Liver (tissue), 3 donors: ENCODE measurements around the gene FCSK.

Experiments
- CTCF ChIP-seq: fragments of 150-350 bp; IDR thresholded peaks from 2 replicates; pipeline ENCODE4 v1.5.1; 2017; ENCODE audit warnings: improper control_type of control experiment, low read depth, low read length; ENCODE audit not compliant: missing input control
- EGR1 ChIP-seq, 2 donors: IDR thresholded peaks; 2 replicates each; pipeline ENCODE4 v1.6.1; 2016 to 2018; ENCODE audit warnings: antibody characterized with exemption in 2 of 2, low read depth in 2 of 2
- FOXA1 ChIP-seq: IDR thresholded peaks from 2 replicates; pipeline ENCODE4 v1.6.1; 2016; ENCODE audit warnings: antibody characterized with exemption
- GABPA ChIP-seq, 2 donors: IDR thresholded peaks in 1 of 2; conservative IDR thresholded peaks in 1 of 2; 2 replicates each; pipeline ENCODE4 v1.6.1; 2016; ENCODE audit warnings: antibody characterized with exemption in 2 of 2, mild to moderate bottlenecking in 1 of 2, moderate library complexity in 1 of 2
- JUND ChIP-seq, 2 donors: IDR thresholded peaks; 2 replicates each; pipeline ENCODE4 v1.6.1; 2016; ENCODE audit warnings: antibody characterized with exemption in 2 of 2
- RAD21 ChIP-seq, 2 donors: IDR thresholded peaks; 2 replicates each; pipeline ENCODE4 v1.6.1; 2016; ENCODE audit warnings: antibody characterized with exemption in 2 of 2, mild to moderate bottlenecking in 2 of 2
- REST ChIP-seq: IDR thresholded peaks from 2 replicates; pipeline ENCODE4 v1.6.1; 2016; ENCODE audit warnings: antibody characterized with exemption, mild to moderate bottlenecking
- RXRA ChIP-seq, 2 donors: IDR thresholded peaks; 2 replicates each; pipeline ENCODE4 v1.6.1; 2017 to 2018; ENCODE audit warnings: antibody characterized with exemption in 2 of 2, mild to moderate bottlenecking in 1 of 2
- SP1 ChIP-seq: IDR thresholded peaks from 2 replicates; pipeline ENCODE4 v1.6.1; 2018; ENCODE audit warnings: antibody characterized with exemption, mild to moderate bottlenecking
- TAF1 ChIP-seq: conservative IDR thresholded peaks from 2 replicates; pipeline ENCODE4 v1.6.1; 2016; ENCODE audit warnings: antibody characterized with exemption, mild to moderate bottlenecking
- YY1 ChIP-seq: IDR thresholded peaks from 2 replicates; pipeline ENCODE4 v1.6.1; 2016; ENCODE audit warnings: antibody characterized with exemption, mild to moderate bottlenecking
- TF ChIP-seq, protein P1 (sequence below): IDR thresholded peaks from 2 replicates; pipeline ENCODE4 v1.6.1; 2016; ENCODE audit warnings: antibody characterized with exemption
- TF ChIP-seq, protein P2 (sequence below): IDR thresholded peaks from 2 replicates; pipeline ENCODE4 v1.6.1; 2016; ENCODE audit warnings: antibody characterized with exemption
- donor health status: healthy.
- donor health status: healthy.

- TF ChIP-seq REST: no peak
- TF ChIP-seq CTCF: no peak
- no peak for TF ChIP-seq TAF1
- TF ChIP-seq SP1: no peak
- TF ChIP-seq, protein P1, sequence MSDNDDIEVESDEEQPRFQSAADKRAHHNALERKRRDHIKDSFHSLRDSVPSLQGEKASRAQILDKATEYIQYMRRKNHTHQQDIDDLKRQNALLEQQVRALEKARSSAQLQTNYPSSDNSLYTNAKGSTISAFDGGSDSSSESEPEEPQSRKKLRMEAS: no peak
- TF ChIP-seq YY1: no peak
- no peak for TF ChIP-seq RAD21 (IDR thresholded peaks at IDR 0.05)
- no peak for TF ChIP-seq EGR1 (IDR thresholded peaks at IDR 0.05; ENCODE audit: low read depth in 2 of 2)
- TF ChIP-seq, protein P2, sequence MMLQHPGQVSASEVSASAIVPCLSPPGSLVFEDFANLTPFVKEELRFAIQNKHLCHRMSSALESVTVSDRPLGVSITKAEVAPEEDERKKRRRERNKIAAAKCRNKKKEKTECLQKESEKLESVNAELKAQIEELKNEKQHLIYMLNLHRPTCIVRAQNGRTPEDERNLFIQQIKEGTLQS: no peak
- TF ChIP-seq GABPA (IDR thresholded peaks at IDR 0.05 in 1 of 2, conservative IDR thresholded peaks at IDR 0.05 in 1 of 2): no peak
- no peak for TF ChIP-seq FOXA1
- TF ChIP-seq RXRA (IDR thresholded peaks at IDR 0.05): no peak
- TF ChIP-seq JUND (IDR thresholded peaks at IDR 0.05): no peak
Measured at GRCh38 chr16:70418993-70419318, 35.4 kb upstream of the FCSK start.
